ENCODE measurements around the gene IL9R.
"Not testable (repeated sequence)": the region's sequence is repeated elsewhere in the genome, so short reads cannot be mapped to it uniquely, and the experiment has no call there.

Gene IL9R

DNA sequence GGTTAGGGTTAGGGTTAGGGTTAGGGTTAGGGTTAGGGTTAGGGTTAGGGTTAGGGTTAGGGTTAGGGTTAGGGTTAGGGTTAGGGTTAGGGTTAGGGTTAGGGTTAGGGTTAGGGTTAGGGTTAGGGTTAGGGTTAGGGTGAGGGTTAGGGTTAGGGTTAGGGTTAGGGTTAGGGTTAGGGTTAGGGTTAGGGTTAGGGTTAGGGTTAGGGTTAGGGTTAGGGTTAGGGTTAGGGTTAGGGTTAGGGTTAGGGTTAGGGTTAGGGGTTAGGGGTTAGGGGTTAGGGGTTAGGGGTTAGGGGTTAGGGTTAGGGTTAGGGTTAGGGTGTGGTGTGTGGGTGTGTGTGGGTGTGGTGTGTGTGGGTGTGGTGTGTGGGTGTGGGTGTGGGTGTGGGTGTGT, 33.0 kb downstream of the IL9R start:
- not testable (repeated sequence) for FAIRE-seq

All from endometrium (tissue), 2 donors.